Measurements from ENCODE around the gene CCDC51. TPM values are rescaled to one million over a fixed set of nuclear protein-coding genes. Genes with fewer than 3 reads are reported as not detected.
A peak's percentile ranks its signal among the peaks of the same experiment; 100 is the strongest.

The CCDC51 gene
- total RNA-seq, 1 experiment from 2014 or later, result 29.3 TPM

DNA sequence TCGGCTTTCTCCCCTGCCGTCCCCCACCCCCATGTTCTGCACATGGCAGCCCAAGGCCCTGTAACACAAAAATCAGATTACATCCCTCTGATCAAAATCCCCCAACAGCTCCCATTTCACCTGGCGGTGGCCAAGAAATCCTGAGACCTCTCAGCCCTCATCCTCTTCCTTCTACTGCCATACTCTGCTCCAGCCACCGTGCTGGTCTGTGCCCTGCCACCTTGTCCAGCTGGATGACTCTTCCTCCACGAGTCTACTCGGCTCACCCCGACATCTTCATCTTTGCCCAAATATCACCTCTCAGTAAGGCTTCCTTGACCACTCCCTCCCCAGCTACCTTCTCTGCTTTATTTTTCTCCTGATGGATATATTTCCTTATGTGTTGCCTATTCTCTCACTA lies 3.1 kb downstream of the CCDC51 start (continued):
- TF ChIP-seq, protein P1, sequence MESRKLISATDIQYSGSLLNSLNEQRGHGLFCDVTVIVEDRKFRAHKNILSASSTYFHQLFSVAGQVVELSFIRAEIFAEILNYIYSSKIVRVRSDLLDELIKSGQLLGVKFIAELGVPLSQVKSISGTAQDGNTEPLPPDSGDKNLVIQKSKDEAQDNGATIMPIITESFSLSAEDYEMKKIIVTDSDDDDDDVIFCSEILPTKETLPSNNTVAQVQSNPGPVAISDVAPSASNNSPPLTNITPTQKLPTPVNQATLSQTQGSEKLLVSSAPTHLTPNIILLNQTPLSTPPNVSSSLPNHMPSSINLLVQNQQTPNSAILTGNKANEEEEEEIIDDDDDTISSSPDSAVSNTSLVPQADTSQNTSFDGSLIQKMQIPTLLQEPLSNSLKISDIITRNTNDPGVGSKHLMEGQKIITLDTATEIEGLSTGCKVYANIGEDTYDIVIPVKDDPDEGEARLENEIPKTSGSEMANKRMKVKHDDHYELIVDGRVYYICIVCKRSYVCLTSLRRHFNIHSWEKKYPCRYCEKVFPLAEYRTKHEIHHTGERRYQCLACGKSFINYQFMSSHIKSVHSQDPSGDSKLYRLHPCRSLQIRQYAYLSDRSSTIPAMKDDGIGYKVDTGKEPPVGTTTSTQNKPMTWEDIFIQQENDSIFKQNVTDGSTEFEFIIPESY (IDR thresholded peaks at IDR 0.05; ENCODE audit: extremely low read depth, insufficient replicate concordance, low read length), result no peak
- TF ChIP-seq POLR2AphosphoS5 (IDR thresholded peaks at IDR 0.05; ENCODE audit: low read depth, low read length) (no peak), SP1 (IDR thresholded peaks at IDR 0.05; ENCODE audit: low read depth) (no peak), FOSL1 (IDR thresholded peaks at IDR 0.05; ENCODE audit: low read depth) (no peak), SIN3A (IDR thresholded peaks at IDR 0.05; ENCODE audit: low read depth) (no peak), YY1 (IDR thresholded peaks at IDR 0.05; ENCODE audit: extremely low read depth, insufficient replicate concordance, low read depth, low read length) (no peak), EGR1 (IDR thresholded peaks at IDR 0.05; ENCODE audit: low read depth) (no peak)

DNA sequence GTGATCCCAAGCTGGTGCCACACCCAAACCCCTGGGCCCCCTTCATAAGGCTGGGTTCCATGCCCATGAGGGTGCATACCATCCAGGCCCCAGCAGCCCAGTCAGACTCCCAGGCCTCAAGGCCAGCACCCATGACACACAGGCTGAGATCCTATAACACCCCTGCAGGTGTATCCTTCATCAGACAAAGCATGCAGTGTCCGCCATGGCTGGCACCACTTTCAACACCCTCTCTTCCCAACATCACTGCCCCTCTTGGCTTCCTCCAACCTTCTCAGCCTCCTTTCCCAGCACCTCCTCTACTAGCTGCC lies 3.5 kb downstream of the CCDC51 start:
- BruUV-seq (replicated peaks), result no TSS peak
- Histone ChIP-seq H3K27ac (ENCODE audit: low read depth, low read length) (peak overlapping the region; percentile 5; the same call in 1 of the 2 replicates), H3K79me2 (ENCODE audit: insufficient read depth, low read length) (peaks cover 40% of the 10 kb centered on the region), H4K20me1 (ENCODE audit: insufficient read depth) (no peaks in the 10 kb centered on the region), H3K9ac (ENCODE audit: low read length) (no peak overlapping the region), H3K4me1 (ENCODE audit: control insufficient read depth in 1 of 2, insufficient read depth in 2 of 2, low read length in 2 of 2) (peaks cover 44 to 65% of the 10 kb centered on the region in 2 experiments), H3K9me3 (ENCODE audit: control insufficient read depth in 1 of 2, insufficient read depth in 1 of 2, low read depth in 1 of 2, low read length in 2 of 2) (no peaks in the 10 kb centered on the region), H3K4me2 (ENCODE audit: low read length) (no peak overlapping the region), H2AFZ (ENCODE audit: low read depth, low read length, poor library complexity, severe bottlenecking) (no peak overlapping the region), H3K36me3 (ENCODE audit: control insufficient read depth in 1 of 2, insufficient read depth in 2 of 2, low read length in 2 of 2) (peaks cover 0 to 18% of the 10 kb centered on the region in 2 experiments; a peak in 1 of 4 replicates), H3K4me3 (replicated peaks in 1 of 2; ENCODE audit: low read depth in 1 of 2, low read length in 2 of 2) (no peak overlapping the region), H3K27me3 (ENCODE audit: insufficient read depth, low read length) (no peaks in the 10 kb centered on the region), H3K9me2 (ENCODE audit: insufficient read depth) (no peaks in the 10 kb centered on the region)
- ChIA-PET CTCF (interaction anchor here (0.6 to 6.4 kb wide), 67 partner anchors 9 to 914 kb away, joined by 3 to 386 read pairs (median 4); partner anchors contain the start of genes ATRIP, CDC25A, IP6K2 and NDUFAF3), POLR2A (interaction anchor here (0.6 to 1.7 kb wide), 11 partner anchors 10 to 560 kb away, joined by 3 to 22 read pairs (median 3); partner anchors contain the start of genes ATRIP and PFKFB4), RAD21 (ENCODE audit: low non-redundant PET in 1 of 2, low total read pairs in 2 of 2, uncharacterized antibody in 2 of 2, unreplicated experiment in 2 of 2) (interaction anchor here (0.5 to 3.3 kb wide), 13 partner anchors 20 to 242 kb away, joined by 3 to 59 read pairs (median 5); no protein-coding TSS in a partner anchor)
- TF ChIP-seq TCF7L2 (IDR thresholded peaks at IDR 0.05; ENCODE audit: borderline replicate concordance, extremely low read depth, insufficient read depth, insufficient read length), result no peak
- intact Hi-C loops (cut with micrococcal nuclease), result loop anchor here (1.0 kb wide), 4 partner anchors 35 to 242 kb away; no protein-coding TSS in a partner anchor
- DNase-seq (ENCODE audit: low read depth, low spot score) (no peak), ATAC-seq (no peak)
